Mucosa of gallbladder (tissue), 1 donor: ENCODE data around the gene MTM1. TPM values are rescaled to one million over a fixed set of nuclear protein-coding genes. Genes with fewer than 3 reads are reported as not detected.

Experiments used
- DNase-seq: peaks from one replicate; pipeline ENCODE4 v3.0.0-alpha.2; 2020; ENCODE audit warnings: low spot score
- total RNA-seq: library from RNA; stranded (reverse); gene quantifications from one replicate; pipeline ENCODE4 v1.2.1, GENCODE V29; 2021
- donor health status: DM: no; HTN: no; CAD: no.

The MTM1 gene
- total RNA-seq, 1 donor from 2014 or later, result 15.6 TPM

GRCh38 chrX:150715184-150715583, 146.8 kb downstream of the MTM1 start:
- DNase-seq, result no peak

- no peak for DNase-seq
These were observed 151.2 kb downstream of the MTM1 start for GRCh38 chrX:150719621-150720020.

Other genes starting within 250 kb of the MTM1 start
- 1.9 TPM for gene MAMLD1, start 205.3 kb upstream of the MTM1 start, total RNA-seq
- gene MTMR1, start 124.8 kb downstream of the MTM1 start, total RNA-seq, result 16.0 TPM